Measurements from ENCODE around the gene TMEM150A. TPM values are rescaled to one million over a fixed set of nuclear protein-coding genes. Genes with fewer than 3 reads are reported as not detected.
"Not testable (repeated sequence)": the region's sequence is repeated elsewhere in the genome, so short reads cannot be mapped to it uniquely, and the experiment has no call there.

TMEM150A gene
- total RNA-seq, 1 donor from 2014 or later: 7.2 TPM

GRCh38 chr2:85604568-85605339 is 2.3 kb upstream of the TMEM150A start:
- Histone ChIP-seq H3K4me2 (no peak overlapping the region), H3K27ac (no peak overlapping the region), H3K36me3 (no peaks in the 10 kb centered on the region), H3K27me3 (no peaks in the 10 kb centered on the region), H3K79me2 (ENCODE audit: low read depth) (peaks cover 16% of the 10 kb centered on the region), H3F3A (ENCODE audit: low read depth) (peaks cover 31% of the 10 kb centered on the region), H3K9ac (no peak overlapping the region), H3K4me1 (peaks cover 4% of the 10 kb centered on the region), H4K20me1 (ENCODE audit: low read depth) (peaks cover 27% of the 10 kb centered on the region), H3K9me3 (ENCODE audit: low read depth) (no peaks in the 10 kb centered on the region), H2AFZ (replicated peaks) (no peak overlapping the region), H3K4me3 (no peak overlapping the region)
- Mint-ChIP-seq H3K9me3 (no peaks in the 10 kb centered on the region), H3K27me3 (ENCODE audit: insufficient read depth, low read depth) (peaks cover 6% of the 10 kb centered on the region), H3K27ac (no peak overlapping the region), H3K4me3 (peak overlapping the region; percentile 63), H3K4me1 (peaks cover 32% of the 10 kb centered on the region), H3K36me3 (peaks cover 24% of the 10 kb centered on the region)
- no peak for DNase-seq (ENCODE audit: low spot score)
- TF ChIP-seq CTCF (IDR thresholded peaks at IDR 0.05): no peak
- no peak for TF ChIP-seq EZH2 (IDR thresholded peaks at IDR 0.05)
- no peak for TF ChIP-seq EZH2phosphoT487 (IDR thresholded peaks at IDR 0.05)

GRCh38 chr2:85604133-85604444 is 1.6 kb upstream of the TMEM150A start:
- H3K79me2 ChIP-seq (ENCODE audit: low read depth): peaks cover 16% of the 10 kb centered on the region
- not testable (repeated sequence) for H3K36me3 ChIP-seq; H3K4me1 ChIP-seq; DNase-seq (ENCODE audit: low spot score); H3K9ac ChIP-seq; H3K27me3 ChIP-seq; H3K27me3 Mint-ChIP-seq (ENCODE audit: insufficient read depth, low read depth); H3K9me3 ChIP-seq (ENCODE audit: low read depth); H2AFZ ChIP-seq (replicated peaks); H3K9me3 Mint-ChIP-seq; H3K27ac ChIP-seq
- peak overlapping the region; percentile 89 for H3K4me3 ChIP-seq
- H3F3A ChIP-seq (ENCODE audit: low read depth): peaks cover 31% of the 10 kb centered on the region
- H3K27ac Mint-ChIP-seq: peak overlapping the region; percentile 66
- peak overlapping the region; percentile 88 for H3K4me3 Mint-ChIP-seq
- H3K4me2 ChIP-seq: peak overlapping the region; percentile 99
- H4K20me1 ChIP-seq (ENCODE audit: low read depth): peaks cover 27% of the 10 kb centered on the region
- peaks cover 28% of the 10 kb centered on the region for H3K4me1 Mint-ChIP-seq
- H3K36me3 Mint-ChIP-seq: peaks cover 20% of the 10 kb centered on the region

GRCh38 chr2:85601771-85602475 is 575 bp downstream of the TMEM150A start:
- H3K9ac ChIP-seq: peak overlapping the region; percentile 50
- peaks cover 28% of the 10 kb centered on the region for H3K4me1 Mint-ChIP-seq
- H3K27ac Mint-ChIP-seq: no peak overlapping the region
- H3K9me3 Mint-ChIP-seq: no peaks in the 10 kb centered on the region
- no peaks in the 10 kb centered on the region for H3K27me3 ChIP-seq
- H3K27ac ChIP-seq: no peak overlapping the region
- TF ChIP-seq EZH2phosphoT487 (IDR thresholded peaks at IDR 0.05) (no peak), CTCF (IDR thresholded peaks at IDR 0.05) (no peak), EZH2 (IDR thresholded peaks at IDR 0.05) (no peak)
- H3K4me2 ChIP-seq: peak overlapping the region; percentile 99
- peaks cover 21% of the 10 kb centered on the region for H3F3A ChIP-seq (ENCODE audit: low read depth)
- peaks cover 9% of the 10 kb centered on the region for H3K27me3 Mint-ChIP-seq (ENCODE audit: insufficient read depth, low read depth)
- no peaks in the 10 kb centered on the region for H3K36me3 ChIP-seq
- H3K4me1 ChIP-seq: peaks cover 4% of the 10 kb centered on the region
- H4K20me1 ChIP-seq (ENCODE audit: low read depth): peaks cover 15% of the 10 kb centered on the region
- H3K36me3 Mint-ChIP-seq: peaks cover 7% of the 10 kb centered on the region
- peak overlapping the region; percentile 83 for H2AFZ ChIP-seq (replicated peaks)
- peaks cover 23% of the 10 kb centered on the region for H3K79me2 ChIP-seq (ENCODE audit: low read depth)
- H3K9me3 ChIP-seq (ENCODE audit: low read depth): no peaks in the 10 kb centered on the region
- DNase-seq (ENCODE audit: low spot score): peak; percentile 71
- peak overlapping the region; percentile 89 for H3K4me3 Mint-ChIP-seq
- H3K4me3 ChIP-seq: peak overlapping the region; percentile 89

All from neural progenitor cell (in vitro differentiated cells).